HepG2 (cell line): ENCODE measurements around the gene PRKG1.

Experiments used
- EP300 ChIP-seq, 3 experiments: sonication (generic) in 1 of 3; formaldehyde crosslinking in 1 of 3; IDR thresholded peaks; 2 replicates each; pipeline versions ENCODE4 v1.5.1 to v1.6.1; 2011 to 2020; ENCODE audit warnings: low read depth in 2 of 3, low read length in 2 of 3, borderline replicate concordance in 1 of 3, improper control_type of control experiment in 1 of 3, mild to moderate bottlenecking in 1 of 3, missing genetic modification reagents in 1 of 3, moderate library complexity in 1 of 3
- GABPA ChIP-seq, 2 experiments: IDR thresholded peaks; 2 replicates each; pipeline ENCODE4 v1.6.1; 2011 to 2016; ENCODE audit warnings: low read depth in 2 of 2, low read length in 1 of 2, missing biosample characterization in 1 of 2, missing genetic modification characterization in 1 of 2
- NR2C2 ChIP-seq: sonication (generic); formaldehyde crosslinking; IDR thresholded peaks from 2 replicates; pipeline ENCODE4 v1.4.0; 2020; ENCODE audit warnings: missing genetic modification reagents, mild to moderate bottlenecking, moderate library complexity, borderline replicate concordance
- ZBTB2 ChIP-seq: sonication (generic); formaldehyde crosslinking; IDR thresholded peaks from 2 replicates; pipeline ENCODE4 v1.8.0; 2022; ENCODE audit warnings: low read depth, missing genetic modification reagents

- TF ChIP-seq EP300 (IDR thresholded peaks at IDR 0.05; ENCODE audit: low read depth in 2 of 2, low read length in 2 of 2): no peak
- TF ChIP-seq EP300 (CRISPR knock-in tag; IDR thresholded peaks at IDR 0.05; ENCODE audit: borderline replicate concordance): no peak
- no peak for TF ChIP-seq GABPA (IDR thresholded peaks at IDR 0.05; ENCODE audit: low read depth, low read length)
- TF ChIP-seq GABPA (CRISPR knock-in tag; IDR thresholded peaks at IDR 0.05; ENCODE audit: low read depth): no peak
- TF ChIP-seq NR2C2 (CRISPR knock-in tag): no peak
- no peak for TF ChIP-seq ZBTB2
Observed at GRCh38 chr10:51063166-51063565, 11.1 kb upstream of the PRKG1 start.
